Right atrium auricular region (tissue), 2 donors: ENCODE measurements around the gene SLC51B. TPM values are rescaled to one million over a fixed set of nuclear protein-coding genes. Genes with fewer than 3 reads are reported as not detected.

Source experiments
- DNase-seq: peaks from one replicate; pipeline ENCODE4 v3.0.0-alpha.2; 2019; ENCODE audit warnings: low spot score
- H3K27ac ChIP-seq, 2 donors: fragments of 200-600 bp; sonication (generic); 1 replicate in 1 of 2; 2 replicates in 1 of 2; pipeline ENCODE4 v1.5.1; 2016 to 2019
- H3K27me3 ChIP-seq, 2 donors: fragments of 200-600 bp; sonication (generic); one replicate each; pipeline versions ENCODE4 v1.5.1 to v1.6.0; 2017 to 2019
- H3K36me3 ChIP-seq: fragments of 200-600 bp; sonication (generic); one replicate; pipeline ENCODE4 v1.5.1; 2016
- H3K4me1 ChIP-seq, 2 donors: fragments of 200-600 bp; sonication (generic); one replicate each; pipeline versions ENCODE4 v1.5.1 to v1.6.0; 2017 to 2019
- H3K4me3 ChIP-seq, 2 donors: fragments of 200-600 bp; sonication (generic); 1 replicate in 1 of 2; 2 replicates in 1 of 2; pipeline ENCODE4 v1.5.1; 2017 to 2019; ENCODE audit warnings: mild to moderate bottlenecking in 1 of 2, moderate library complexity in 1 of 2
- H3K9me3 ChIP-seq, 2 donors: fragments of 200-600 bp; sonication (generic); one replicate each; pipeline ENCODE4 v1.5.1; 2019
- CTCF ChIP-seq, 2 donors: fragments of 200-600 bp; sonication (generic); IDR thresholded peaks; one replicate each; pipeline ENCODE4 v1.5.1; 2019; ENCODE audit warnings: antibody characterized with exemption in 2 of 2
- total RNA-seq, 2 donors: library from RNA; depleted of rRNA; stranded (reverse); fragments of >200 nt; gene quantifications; one replicate each; pipeline ENCODE4 v1.1.0, GENCODE V29; 2016

The SLC51B gene
- total RNA-seq, 2 donors from 2014 or later = not detected

DNA sequence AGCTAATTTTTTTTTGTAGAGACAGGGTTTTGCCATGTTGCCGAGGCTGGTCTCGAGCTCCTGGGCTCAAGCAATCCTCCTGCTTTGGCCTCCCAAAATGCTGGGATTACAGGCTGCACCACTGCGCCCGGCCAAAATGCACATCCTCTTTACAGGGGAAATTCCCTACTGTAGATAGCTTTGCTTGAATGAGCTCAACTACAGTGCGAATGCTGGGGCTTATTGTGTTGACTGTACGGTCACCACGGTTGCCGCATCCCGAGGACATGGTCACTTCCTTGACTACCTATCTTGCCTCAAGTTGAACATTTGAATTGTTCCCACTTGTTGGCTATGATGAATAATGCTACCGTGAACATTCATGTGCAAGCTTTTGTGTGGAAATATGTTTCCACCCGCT is 10.5 kb upstream of the SLC51B start:
- no peak for DNase-seq
- no peak overlapping the region for H3K4me3 ChIP-seq
- H3K27me3 ChIP-seq = no peaks in the 10 kb centered on the region
- H3K27ac ChIP-seq = no peak overlapping the region
- H3K9me3 ChIP-seq = no peaks in the 10 kb centered on the region
- H3K36me3 ChIP-seq = no peaks in the 10 kb centered on the region
- peaks cover 0 to 8% of the 10 kb centered on the region in 2 donors for H3K4me1 ChIP-seq
- no peak for TF ChIP-seq CTCF (IDR thresholded peaks at IDR 0.05)

DNA sequence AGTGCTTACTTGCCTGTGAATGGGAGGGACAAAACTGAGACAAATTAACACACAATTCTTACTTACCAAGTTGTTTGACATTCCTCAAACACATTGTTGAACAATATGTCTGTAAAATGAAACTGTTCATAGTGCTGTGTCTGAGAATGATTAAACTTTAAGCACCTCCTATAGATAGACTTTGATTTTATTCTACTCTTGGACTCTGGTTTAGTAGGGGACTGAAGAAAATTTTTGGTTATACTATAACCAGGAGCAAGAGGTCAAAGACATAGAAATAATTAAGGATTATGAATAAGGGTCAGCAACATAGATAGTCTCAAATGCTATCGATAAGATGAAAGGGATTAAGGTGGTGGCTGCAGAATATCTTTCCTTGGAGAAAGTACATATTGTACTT is 7.9 kb upstream of the SLC51B start:
- DNase-seq = no peak
- H3K4me3 ChIP-seq = no peak overlapping the region
- H3K4me1 ChIP-seq = peaks cover 0 to 8% of the 10 kb centered on the region in 2 donors
- no peak for TF ChIP-seq CTCF (IDR thresholded peaks at IDR 0.05)
- no peaks in the 10 kb centered on the region for H3K27me3 ChIP-seq
- no peaks in the 10 kb centered on the region for H3K36me3 ChIP-seq
- H3K9me3 ChIP-seq = no peaks in the 10 kb centered on the region
- no peak overlapping the region for H3K27ac ChIP-seq

GRCh38 chr15:65038428-65038827 is 6.8 kb upstream of the SLC51B start:
- Histone ChIP-seq H3K27ac (no peak overlapping the region), H3K27me3 (no peaks in the 10 kb centered on the region), H3K4me3 (no peak overlapping the region), H3K9me3 (no peaks in the 10 kb centered on the region), H3K36me3 (no peaks in the 10 kb centered on the region), H3K4me1 (peaks cover 0 to 6% of the 10 kb centered on the region in 2 donors)
- DNase-seq = no peak
- no peak for TF ChIP-seq CTCF (IDR thresholded peaks at IDR 0.05)

- H3K36me3 ChIP-seq = no peaks in the 10 kb centered on the region
- H3K27ac ChIP-seq = no peak overlapping the region
- H3K4me1 ChIP-seq = peaks cover 0 to 2% of the 10 kb centered on the region in 2 donors
- no peaks in the 10 kb centered on the region for H3K27me3 ChIP-seq
- DNase-seq = no peak
- no peaks in the 10 kb centered on the region for H3K9me3 ChIP-seq
- no peak for TF ChIP-seq CTCF (IDR thresholded peaks at IDR 0.05)
- H3K4me3 ChIP-seq = no peak overlapping the region
Measured at GRCh38 chr15:65038836-65039235, 6.4 kb upstream of the SLC51B start.

DNA sequence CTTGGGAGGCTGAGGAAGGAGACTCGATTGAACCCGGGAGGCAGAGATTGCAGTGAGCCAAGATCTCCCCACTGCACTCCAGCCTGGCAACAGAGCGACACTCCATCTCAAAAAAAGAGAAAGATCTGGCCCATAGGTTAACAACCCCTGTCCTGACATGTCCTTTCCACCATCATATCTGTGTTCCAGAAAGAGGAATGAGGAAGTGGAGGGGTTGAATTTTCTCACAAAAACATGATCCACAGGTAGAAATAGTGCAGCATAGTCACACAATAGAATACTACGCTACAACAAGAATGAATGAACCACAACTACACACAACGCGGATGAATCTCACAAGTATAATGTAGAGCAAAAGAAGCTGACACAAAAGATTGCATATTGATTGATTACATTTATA is 4.7 kb upstream of the SLC51B start:
- Histone ChIP-seq H3K36me3 (no peaks in the 10 kb centered on the region), H3K4me1 (no peaks in the 10 kb centered on the region), H3K27ac (no peak overlapping the region), H3K27me3 (no peaks in the 10 kb centered on the region), H3K9me3 (no peaks in the 10 kb centered on the region), H3K4me3 (no peak overlapping the region)
- TF ChIP-seq CTCF (IDR thresholded peaks at IDR 0.05) = no peak
- DNase-seq = no peak

- no peak overlapping the region for H3K4me3 ChIP-seq
- no peaks in the 10 kb centered on the region for H3K9me3 ChIP-seq
- H3K27me3 ChIP-seq = no peaks in the 10 kb centered on the region
- no peaks in the 10 kb centered on the region for H3K4me1 ChIP-seq
- no peak for TF ChIP-seq CTCF (IDR thresholded peaks at IDR 0.05)
- H3K27ac ChIP-seq = no peak overlapping the region
- DNase-seq = no peak
- H3K36me3 ChIP-seq = no peaks in the 10 kb centered on the region
Measured at GRCh38 chr15:65041787-65042186, 3.4 kb upstream of the SLC51B start.
